CD4-positive, CD25-positive, alpha-beta regulatory T cell (primary cell): ENCODE results near the gene STK24. TPM values are rescaled to one million over a fixed set of nuclear protein-coding genes. Genes with fewer than 3 reads are reported as not detected.

ENCODE experiments used
- ATAC-seq, 2 donors: fragments of 150-1000 bp; cut with Tn5 transposase; one replicate each; pipeline ENCODE4 v1.10.0; 2021; ENCODE audit warnings: low read depth in 2 of 2, moderate number of reproducible peaks in 2 of 2, moderate library complexity in 1 of 2
- DNase-seq, 3 donors: peaks; one replicate each; pipeline versions ENCODE4 v3.0.0 to v3.0.0-alpha.2; 2012 to 2022; ENCODE audit warnings: mixed read lengths in 1 of 3
- H3K27ac ChIP-seq: one replicate; pipeline ENCODE4 v1.7.0; 2013; ENCODE audit warnings: mild to moderate bottlenecking, low read length; ENCODE audit not compliant: insufficient read depth, poor library complexity, severe bottlenecking
- H3K27me3 ChIP-seq: one replicate; pipeline ENCODE4 v1.7.0; 2013; ENCODE audit warnings: low read length; ENCODE audit not compliant: control insufficient read depth, insufficient read depth
- H3K36me3 ChIP-seq: one replicate; pipeline ENCODE4 v1.7.0; 2013; ENCODE audit warnings: mild to moderate bottlenecking, low read length, moderate library complexity; ENCODE audit not compliant: control insufficient read depth, insufficient read depth
- H3K4me1 ChIP-seq: 2 replicates; pipeline ENCODE4 v1.7.0; 2013; ENCODE audit warnings: mild to moderate bottlenecking, low read length; ENCODE audit not compliant: insufficient read depth, control insufficient read depth, poor library complexity, severe bottlenecking
- H3K4me3 ChIP-seq: one replicate; pipeline ENCODE4 v1.7.0; 2013; ENCODE audit warnings: low read depth, mild to moderate bottlenecking, low read length, moderate library complexity
- H3K9me3 ChIP-seq, 2 experiments: 1 replicate in 1 of 2; 2 replicates in 1 of 2; pipeline ENCODE4 v1.7.0; 2013; ENCODE audit warnings: low read length in 2 of 2, mild to moderate bottlenecking in 1 of 2, moderate library complexity in 1 of 2; ENCODE audit not compliant: control insufficient read depth in 2 of 2
- H3K27ac Mint-ChIP-seq, 3 donors: one replicate each; pipeline ENCODE4 v1.8.0; 2020 to 2022; ENCODE audit warnings: mild to moderate bottlenecking in 3 of 3, mixed read lengths in 3 of 3, moderate library complexity in 2 of 3
- H3K27me3 Mint-ChIP-seq: one replicate; pipeline ENCODE4 v1.8.0; 2022; ENCODE audit warnings: mild to moderate bottlenecking, mixed read lengths
- H3K36me3 Mint-ChIP-seq: one replicate; pipeline ENCODE4 v1.8.0; 2020; ENCODE audit warnings: mixed read lengths
- H3K4me1 Mint-ChIP-seq, 4 donors: one replicate each; pipeline ENCODE4 v1.8.0; 2020 to 2022; ENCODE audit warnings: mixed read lengths in 4 of 4, mild to moderate bottlenecking in 1 of 4
- H3K4me3 Mint-ChIP-seq, 4 donors: one replicate each; pipeline ENCODE4 v1.8.0; 2020 to 2022; ENCODE audit warnings: mild to moderate bottlenecking in 4 of 4, mixed read lengths in 4 of 4, moderate library complexity in 3 of 4
- H3K9me3 Mint-ChIP-seq, 7 donors: one replicate each; pipeline ENCODE4 v1.8.0; 2020 to 2022; ENCODE audit warnings: mixed read lengths in 7 of 7, mild to moderate bottlenecking in 3 of 7, moderate library complexity in 2 of 7
- polyA plus RNA-seq, 4 donors: library from polyadenylated mRNA; unstranded; fragments of 300-500 nt; fragmentation: Illumina TruSeq; gene quantifications; one replicate each; pipeline ENCODE4 v1.2.3, GENCODE V29; 2021
- total RNA-seq: library from RNA; stranded (reverse); gene quantifications from one replicate; pipeline ENCODE4 v1.2.3, GENCODE V29; 2022

STK24 gene
- total and polyA plus RNA-seq, 5 donors from 2014 or later = 26.7 to 141 (median 54.1) TPM

DNA sequence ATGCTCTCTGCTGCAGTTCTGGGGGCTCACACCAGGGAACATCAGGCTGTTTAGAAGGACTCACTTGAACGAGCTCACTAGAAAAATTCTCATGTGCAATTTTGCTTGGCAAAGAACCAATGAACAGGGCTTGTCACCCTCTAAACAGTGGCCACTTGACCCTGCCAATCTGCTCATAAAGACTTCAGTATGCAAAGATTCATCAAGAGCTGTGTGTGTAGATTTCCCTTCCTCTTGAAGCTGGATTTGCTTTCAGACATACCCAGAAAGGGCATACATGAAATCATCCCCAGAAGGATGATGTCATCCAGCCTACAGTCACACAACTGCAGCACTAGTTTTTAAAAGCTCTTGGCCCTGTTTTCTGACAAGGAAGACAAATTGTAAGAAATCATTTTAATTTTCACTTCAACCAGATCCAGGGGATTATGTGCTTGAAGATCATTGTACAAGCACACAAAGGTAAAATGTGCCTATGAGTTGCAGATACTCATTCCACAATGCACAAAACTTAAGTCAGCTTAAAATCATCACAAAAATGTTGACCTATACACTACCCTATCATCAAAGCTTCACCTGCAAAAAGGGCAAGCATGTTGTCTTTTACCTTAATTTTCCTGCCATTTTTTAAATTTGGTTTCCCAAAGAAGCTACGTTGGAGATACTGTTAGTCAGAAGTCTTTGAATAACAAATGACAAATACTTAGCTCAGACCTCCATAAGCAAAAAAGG, 5.2 kb upstream of the STK24 start:
- no peaks in the 10 kb centered on the region for H3K9me3 Mint-ChIP-seq
- H3K4me1 Mint-ChIP-seq = peaks cover 0 to 3% (median under 1%) of the 10 kb centered on the region in 4 donors
- Histone ChIP-seq H3K36me3 (no peaks in the 10 kb centered on the region), H3K9me3 (no peaks in the 10 kb centered on the region), H3K4me3 (no peak overlapping the region), H3K27ac (no peak overlapping the region), H3K27me3 (no peaks in the 10 kb centered on the region), H3K4me1 (peaks cover 5% of the 10 kb centered on the region)
- H3K36me3 Mint-ChIP-seq = no peaks in the 10 kb centered on the region
- H3K27ac Mint-ChIP-seq = no peak overlapping the region
- no peak for DNase-seq
- peak overlapping the region in 1 of 4 donors; percentile 7 for H3K4me3 Mint-ChIP-seq
- no peaks in the 10 kb centered on the region for H3K27me3 Mint-ChIP-seq
- ATAC-seq = peak in 1 of 2 donors; percentile 36

- ATAC-seq (no peak), DNase-seq (no peak)
- Mint-ChIP-seq H3K27me3 (no peaks in the 10 kb centered on the region), H3K4me3 (peak overlapping the region in 1 of 4 donors; percentile 7), H3K27ac (no peak overlapping the region), H3K9me3 (no peaks in the 10 kb centered on the region), H3K4me1 (peaks cover 0 to 3% (median under 1%) of the 10 kb centered on the region in 4 donors), H3K36me3 (no peaks in the 10 kb centered on the region)
- Histone ChIP-seq H3K27me3 (no peaks in the 10 kb centered on the region), H3K4me3 (no peak overlapping the region), H3K9me3 (no peaks in the 10 kb centered on the region), H3K27ac (no peak overlapping the region), H3K36me3 (no peaks in the 10 kb centered on the region), H3K4me1 (peaks cover 5% of the 10 kb centered on the region)
Observed at GRCh38 chr13:98581381-98581780, 4.5 kb upstream of the STK24 start.

DNA sequence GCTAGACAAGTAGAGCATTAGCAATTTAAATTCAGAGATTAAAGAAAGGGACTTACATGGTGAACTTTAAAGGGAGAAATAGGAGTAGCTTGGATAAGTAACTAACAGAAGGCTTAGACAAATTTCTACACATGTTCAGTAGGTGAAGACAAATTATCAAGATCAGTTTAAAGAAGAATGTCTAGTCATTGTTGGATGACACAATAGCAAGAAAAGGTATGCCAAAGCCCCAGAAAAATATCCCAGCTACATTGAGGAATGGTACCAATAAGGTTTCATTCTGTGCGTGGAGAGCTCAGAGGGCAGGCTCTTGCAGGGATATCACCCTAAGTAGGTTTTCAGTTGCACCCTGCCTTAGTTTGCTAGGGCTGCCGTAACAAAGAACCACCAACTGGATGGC, 3.5 kb upstream of the STK24 start:
- peaks cover 6% of the 10 kb centered on the region for H3K4me1 ChIP-seq
- H3K9me3 ChIP-seq = no peaks in the 10 kb centered on the region
- no peak overlapping the region for H3K27ac ChIP-seq
- H3K4me1 Mint-ChIP-seq = peaks cover 1 to 7% (median 4%) of the 10 kb centered on the region in 4 donors
- H3K27me3 Mint-ChIP-seq = peaks cover 4% of the 10 kb centered on the region
- DNase-seq (no peak), ATAC-seq (no peak)
- no peaks in the 10 kb centered on the region for H3K36me3 Mint-ChIP-seq
- no peak overlapping the region for H3K4me3 ChIP-seq
- no peaks in the 10 kb centered on the region for H3K9me3 Mint-ChIP-seq
- no peaks in the 10 kb centered on the region for H3K27me3 ChIP-seq
- no peak overlapping the region for H3K4me3 Mint-ChIP-seq
- H3K36me3 ChIP-seq = no peaks in the 10 kb centered on the region
- no peak overlapping the region for H3K27ac Mint-ChIP-seq

DNA sequence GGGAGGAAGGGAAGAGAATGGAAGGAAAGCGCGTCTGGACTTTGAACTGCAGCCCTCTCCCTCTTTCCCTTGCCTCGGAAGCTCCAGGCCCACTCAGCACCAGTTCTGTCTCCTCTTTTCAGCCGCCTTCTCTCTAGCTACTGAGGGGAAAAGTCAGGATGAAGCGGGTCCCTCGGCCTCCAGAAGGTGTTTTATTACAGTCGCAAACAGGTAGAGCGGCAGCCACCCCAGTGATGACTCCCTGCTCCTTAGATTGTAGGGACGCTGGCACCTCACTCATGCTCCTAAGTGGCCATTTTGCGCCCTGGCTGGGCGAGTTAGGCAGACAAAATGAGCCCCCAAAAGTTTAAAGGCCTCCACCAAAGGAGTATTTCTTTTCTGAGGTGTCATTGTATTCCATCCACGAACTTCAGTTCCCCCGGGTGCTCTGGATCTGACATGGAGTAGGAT, 954 bp upstream of the STK24 start:
- peak overlapping the region; percentile 78 to 89 (median 84) for H3K4me3 Mint-ChIP-seq
- no peaks in the 10 kb centered on the region for H3K36me3 Mint-ChIP-seq
- H3K4me1 ChIP-seq = peaks cover 32% of the 10 kb centered on the region
- ATAC-seq (no peak), DNase-seq (no peak)
- peak overlapping the region; percentile 74 to 90 (median 86) for H3K27ac Mint-ChIP-seq
- no peaks in the 10 kb centered on the region for H3K36me3 ChIP-seq
- peak overlapping the region; percentile 76 for H3K27ac ChIP-seq
- H3K27me3 ChIP-seq = no peaks in the 10 kb centered on the region
- peak overlapping the region; percentile 53 for H3K4me3 ChIP-seq
- peaks cover 22 to 30% (median 25%) of the 10 kb centered on the region in 4 donors for H3K4me1 Mint-ChIP-seq
- no peaks in the 10 kb centered on the region for H3K9me3 ChIP-seq
- H3K9me3 Mint-ChIP-seq = peaks cover 0 to 1% (median 0%) of the 10 kb centered on the region in 7 donors
- peaks cover 6% of the 10 kb centered on the region for H3K27me3 Mint-ChIP-seq

GRCh38 chr13:98576200-98576945, 534 bp downstream of the STK24 start:
- Mint-ChIP-seq H3K4me3 (peak overlapping the region; percentile 94 to 98 (median 94)), H3K4me1 (peaks cover 25 to 45% (median 40%) of the 10 kb centered on the region in 4 donors)

DNA sequence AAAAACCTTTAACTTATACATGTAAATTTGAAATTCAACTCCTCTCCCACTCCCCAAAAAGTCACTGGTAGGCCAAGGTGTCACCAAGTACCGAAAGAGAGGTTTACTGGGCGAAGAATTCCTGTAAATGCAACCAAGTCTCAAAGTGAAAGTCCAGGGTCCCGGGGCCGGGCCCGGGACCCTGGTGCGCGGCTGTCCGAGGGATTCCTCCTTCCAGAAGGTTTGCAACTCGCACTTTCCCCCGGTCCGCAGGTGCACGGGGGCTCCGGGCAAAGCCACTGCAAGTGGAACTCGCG, 1.1 kb downstream of the STK24 start:
- Histone ChIP-seq H3K36me3 (no peaks in the 10 kb centered on the region), H3K27ac (peak overlapping the region; percentile 85), H3K4me3 (peak overlapping the region; percentile 94), H3K9me3 (no peaks in the 10 kb centered on the region), H3K27me3 (no peaks in the 10 kb centered on the region), H3K4me1 (peaks cover 52% of the 10 kb centered on the region)
- Mint-ChIP-seq H3K27ac (peak overlapping the region; percentile 90 to 98 (median 92)), H3K4me1 (peaks cover 30 to 50% (median 44%) of the 10 kb centered on the region in 4 donors), H3K27me3 (peaks cover 6% of the 10 kb centered on the region), H3K9me3 (peaks cover 0 to 1% (median 0%) of the 10 kb centered on the region in 7 donors), H3K4me3 (peak overlapping the region; percentile 94 to 98 (median 94)), H3K36me3 (no peaks in the 10 kb centered on the region)
- DNase-seq (no peak), ATAC-seq (no peak)

More at GRCh38 chr13:98576200-98576945, 534 bp downstream of the STK24 start:
- H3K9me3 ChIP-seq = no peaks in the 10 kb centered on the region
- H3K27me3 ChIP-seq = no peaks in the 10 kb centered on the region
- peaks cover 47% of the 10 kb centered on the region for H3K4me1 ChIP-seq
- peak; percentile 35 to 78 (median 57) for DNase-seq
- Mint-ChIP-seq H3K9me3 (peaks cover 0 to 1% (median 0%) of the 10 kb centered on the region in 7 donors), H3K36me3 (no peaks in the 10 kb centered on the region), H3K27ac (peak overlapping the region; percentile 90 to 98 (median 92)), H3K27me3 (peaks cover 6% of the 10 kb centered on the region)
- peak overlapping the region; percentile 85 for H3K27ac ChIP-seq
- ATAC-seq = peak; percentile 37 to 54
- H3K36me3 ChIP-seq = no peaks in the 10 kb centered on the region
- H3K4me3 ChIP-seq = peak overlapping the region; percentile 94

- peak overlapping the region; percentile 85 for H3K27ac ChIP-seq
- H3K4me1 ChIP-seq = peaks cover 58% of the 10 kb centered on the region
- H3K27me3 ChIP-seq = no peaks in the 10 kb centered on the region
- Mint-ChIP-seq H3K4me3 (peak overlapping the region; percentile 94 to 98 (median 94)), H3K9me3 (peaks cover 0 to 1% (median 0%) of the 10 kb centered on the region in 7 donors), H3K27ac (peak overlapping the region; percentile 90 to 98 (median 92)), H3K4me1 (peaks cover 31 to 56% (median 48%) of the 10 kb centered on the region in 4 donors), H3K27me3 (peaks cover 6% of the 10 kb centered on the region), H3K36me3 (no peaks in the 10 kb centered on the region)
- no peak for ATAC-seq
- H3K36me3 ChIP-seq = no peaks in the 10 kb centered on the region
- no peaks in the 10 kb centered on the region for H3K9me3 ChIP-seq
- DNase-seq = peak in 1 of 3 donors; percentile 50
- H3K4me3 ChIP-seq = peak overlapping the region; percentile 94
Observed at GRCh38 chr13:98575009-98575903, 1.7 kb downstream of the STK24 start.
